Activated CD8-positive, alpha-beta memory T cell treated with anti-CD3 and anti-CD28 coated beads for 4 hours (primary cell): Measurements from ENCODE around the gene ZNF658.
A peak's percentile ranks its signal among the peaks of the same experiment; 100 is the strongest.
"Not testable (repeated sequence)": the region's sequence is repeated elsewhere in the genome, so short reads cannot be mapped to it uniquely, and the experiment has no call there.

Source experiments
- DNase-seq, 2 donors: peaks; one replicate each; pipeline ENCODE4 v3.0.0-alpha.2; 2020; ENCODE audit warnings: low read depth in 2 of 2

The ZNF658 gene

DNA sequence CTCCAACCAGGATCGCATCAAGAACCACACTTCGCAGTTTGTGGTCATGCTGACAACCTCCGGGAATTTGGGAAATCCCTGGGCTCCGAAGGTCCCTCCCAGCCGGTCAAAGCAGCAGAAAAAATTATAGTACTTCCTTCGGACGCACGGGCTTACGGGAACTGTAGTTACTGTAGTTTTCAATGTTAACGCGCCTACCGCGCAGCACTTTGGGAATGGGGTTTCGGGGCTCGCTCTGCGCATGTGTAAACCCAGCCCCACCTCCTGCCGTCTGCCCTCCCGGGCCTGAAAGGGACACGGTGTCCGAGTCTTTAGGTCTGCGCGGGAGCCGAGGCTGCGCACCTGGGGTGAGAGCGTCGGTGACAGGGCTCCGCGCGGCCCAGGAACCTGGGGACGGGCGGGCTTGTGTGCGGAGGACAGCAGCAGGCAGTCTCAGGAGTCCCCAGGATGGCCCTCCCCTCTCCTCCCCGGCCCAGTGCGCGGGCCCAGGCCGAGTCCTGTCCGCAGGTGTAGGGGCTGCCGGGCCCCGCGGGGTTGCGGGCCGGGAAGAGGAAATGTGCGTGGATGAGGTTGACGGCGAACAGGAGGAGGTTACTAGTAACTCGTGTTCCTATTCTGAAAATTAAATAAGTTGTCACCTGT, at the start of gene ZNF658:
ZNF658 (plus strand) TSS at position 236 of the 642 bp plus-strand sequence. CDS start 2,837 bp downstream, outside the sequence.
- peak; percentile 34 to 44 for DNase-seq

GRCh38 chr9:66861732-66862131, 38.8 kb upstream of the ZNF658 start:
- DNase-seq = not testable (repeated sequence)

DNA sequence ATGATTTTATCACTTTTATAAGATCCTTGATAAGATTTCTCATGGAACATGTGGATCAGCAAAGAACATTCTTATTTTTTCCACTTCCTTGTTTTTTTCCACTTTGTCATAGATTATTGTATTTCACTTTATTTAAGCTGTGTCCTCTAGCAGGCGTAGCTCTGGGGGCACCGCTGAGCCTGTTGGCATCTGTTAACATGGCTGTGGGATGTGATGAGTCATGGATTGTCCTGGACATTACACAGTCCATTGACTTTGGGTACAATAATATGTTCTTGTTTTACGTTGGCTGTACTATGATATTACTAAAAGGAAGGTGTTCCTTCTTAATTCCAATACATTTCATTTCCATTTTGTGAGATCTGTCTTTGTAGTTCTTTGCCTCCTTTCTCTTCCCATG, 31.9 kb upstream of the ZNF658 start:
- DNase-seq = not testable (repeated sequence)

- DNase-seq = not testable (repeated sequence)
Observed at GRCh38 chr9:66880605-66881004, 19.9 kb upstream of the ZNF658 start.

- DNase-seq = not testable (repeated sequence)
Observed at GRCh38 chr9:66881847-66882246, 18.7 kb upstream of the ZNF658 start.

DNA sequence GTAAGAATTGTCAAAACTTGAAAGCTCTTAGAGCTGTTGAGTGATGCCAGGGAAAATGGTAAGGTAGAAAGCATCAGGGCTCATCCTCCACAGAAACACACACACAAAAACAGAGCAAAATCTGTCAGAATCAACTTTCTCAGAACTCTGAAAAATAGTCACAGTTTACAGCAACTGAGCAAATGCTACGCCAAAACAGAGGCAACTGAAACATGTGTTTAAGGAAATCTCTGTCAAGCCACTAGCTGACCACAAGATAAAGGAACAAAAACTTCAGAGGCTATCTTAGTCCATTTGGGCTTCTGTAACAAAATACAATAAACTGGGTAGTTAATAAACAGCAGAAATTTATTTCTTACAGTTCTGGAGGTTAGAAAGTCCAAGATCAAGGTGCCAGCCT, 10.2 kb upstream of the ZNF658 start:
- DNase-seq = not testable (repeated sequence)

DNA sequence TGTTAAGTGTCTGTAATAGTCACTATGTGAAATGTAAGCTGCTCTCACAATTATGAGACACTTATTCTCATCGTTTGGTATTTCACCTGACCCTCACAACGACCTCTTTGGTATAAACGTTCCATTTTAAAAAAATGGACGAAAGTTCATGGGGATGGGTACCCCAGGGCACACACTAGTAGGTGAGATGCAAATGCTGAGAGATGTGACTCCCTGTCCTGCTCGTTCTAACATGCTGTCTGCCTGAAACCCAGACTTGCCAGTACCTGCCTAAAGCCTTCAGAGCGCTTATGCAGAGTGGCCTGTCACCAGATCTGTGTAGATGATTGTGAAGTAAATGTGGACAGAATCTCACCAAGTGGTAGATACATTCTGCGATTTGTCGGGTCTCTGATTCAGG, 616 bp downstream of the ZNF658 start:
- DNase-seq = not testable (repeated sequence)

GRCh38 chr9:66909560-66909959, 9.0 kb downstream of the ZNF658 start:
- DNase-seq = not testable (repeated sequence)

- not testable (repeated sequence) for DNase-seq
Observed at GRCh38 chr9:66920072-66920471, 19.5 kb downstream of the ZNF658 start.

GRCh38 chr9:66936194-66936870, 35.8 kb downstream of the ZNF658 start:
- DNase-seq = not testable (repeated sequence)

DNA sequence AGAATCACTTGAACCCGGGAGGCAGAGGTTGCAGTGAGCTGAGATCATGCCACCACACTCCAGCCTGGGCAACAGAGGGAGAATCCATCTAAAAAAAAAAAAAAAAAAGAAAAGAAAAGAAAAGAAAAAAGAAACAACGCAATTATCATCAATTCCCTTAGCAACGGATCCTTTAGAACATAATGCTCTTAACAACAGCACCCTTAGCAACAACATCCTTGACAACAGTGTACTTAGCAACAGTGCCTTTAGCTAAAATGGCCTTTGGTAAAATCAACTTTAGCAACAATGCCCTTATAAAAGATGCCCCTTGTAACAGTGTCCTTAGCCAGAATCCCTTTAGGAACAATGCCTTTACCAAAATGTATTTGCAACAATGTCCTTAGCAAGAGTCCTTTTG, 37.1 kb downstream of the ZNF658 start:
- DNase-seq = not testable (repeated sequence)

GRCh38 chr9:66938322-66938721, 37.8 kb downstream of the ZNF658 start:
- DNase-seq = not testable (repeated sequence)

- DNase-seq = not testable (repeated sequence)
Observed at GRCh38 chr9:66939878-66940830, 39.6 kb downstream of the ZNF658 start.

DNA sequence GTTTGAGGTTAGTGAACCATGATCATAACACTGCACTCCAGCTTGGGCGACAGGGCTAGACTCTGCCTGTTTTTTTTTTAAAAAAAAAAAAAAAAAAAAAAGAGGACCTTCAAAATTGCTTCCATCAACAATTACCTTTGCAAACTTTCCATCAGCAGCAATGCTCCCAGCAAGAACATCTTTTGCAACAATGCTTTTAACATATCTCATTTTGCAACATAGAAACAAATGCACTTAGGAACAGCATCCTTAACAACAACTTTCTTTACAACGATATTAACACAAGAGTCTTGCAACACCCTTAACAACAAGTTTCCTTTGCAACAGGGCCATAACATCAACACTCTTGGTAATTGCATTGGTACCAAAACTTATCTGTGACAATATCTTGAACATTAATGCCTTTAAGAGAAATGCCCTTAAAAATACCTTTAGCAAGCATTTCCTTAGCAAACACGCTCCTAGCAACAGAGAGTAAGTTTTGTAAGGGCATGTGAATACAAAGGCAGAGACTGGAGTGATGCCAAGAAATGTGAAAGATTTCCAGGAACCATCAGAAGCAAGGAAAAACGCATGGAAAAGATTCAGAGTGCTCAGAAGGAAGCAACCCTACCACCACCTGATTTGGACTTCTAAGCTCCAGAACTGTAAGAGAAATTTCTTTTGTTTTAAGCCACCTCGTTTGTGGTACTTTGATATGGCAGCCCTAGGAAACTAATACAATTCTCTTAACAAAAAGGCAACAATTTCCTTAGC, 42.1 kb downstream of the ZNF658 start:
- not testable (repeated sequence) for DNase-seq

DNA sequence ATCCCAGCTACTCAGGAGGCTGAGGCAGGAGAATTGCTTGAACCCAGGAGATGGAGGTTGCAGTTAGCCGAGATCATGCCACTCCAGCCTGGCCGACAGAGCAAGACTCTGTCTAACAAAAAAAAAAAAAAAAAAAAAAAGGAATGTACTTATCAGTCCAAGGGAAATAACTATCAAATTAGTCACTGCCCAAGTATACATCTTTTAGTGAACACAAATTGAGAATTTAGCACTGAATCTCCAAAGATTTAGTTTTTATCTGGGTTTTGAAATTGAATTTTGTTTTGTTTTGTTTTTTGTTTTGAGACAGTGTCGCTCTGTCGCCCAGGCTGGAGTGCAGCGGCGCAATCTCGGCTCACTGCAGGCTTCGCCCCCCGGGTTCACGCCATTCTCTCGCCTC, 52.1 kb downstream of the ZNF658 start:
- DNase-seq = not testable (repeated sequence)
